Esophagus squamous epithelium (tissue), 4 donors: ENCODE results near the gene BSDC1.

Experiments
- POLR2A ChIP-seq, 4 donors: fragments of 450-650 bp; IDR thresholded peaks; one replicate each; pipeline ENCODE4 v1.6.1; 2017; ENCODE audit warnings: antibody characterized with exemption in 4 of 4, mild to moderate bottlenecking in 4 of 4, moderate library complexity in 3 of 4
- TF ChIP-seq, protein P1 (sequence below), 6 experiments: fragments of 450-650 bp in 4 of 6; fragments of 200-600 bp in 2 of 6; sonication (generic) in 2 of 6; IDR thresholded peaks; one replicate each; pipeline ENCODE4 v1.5.1; 2016 to 2019; ENCODE audit warnings: antibody characterized with exemption in 6 of 6, mild to moderate bottlenecking in 4 of 6, moderate library complexity in 4 of 6

DNA sequence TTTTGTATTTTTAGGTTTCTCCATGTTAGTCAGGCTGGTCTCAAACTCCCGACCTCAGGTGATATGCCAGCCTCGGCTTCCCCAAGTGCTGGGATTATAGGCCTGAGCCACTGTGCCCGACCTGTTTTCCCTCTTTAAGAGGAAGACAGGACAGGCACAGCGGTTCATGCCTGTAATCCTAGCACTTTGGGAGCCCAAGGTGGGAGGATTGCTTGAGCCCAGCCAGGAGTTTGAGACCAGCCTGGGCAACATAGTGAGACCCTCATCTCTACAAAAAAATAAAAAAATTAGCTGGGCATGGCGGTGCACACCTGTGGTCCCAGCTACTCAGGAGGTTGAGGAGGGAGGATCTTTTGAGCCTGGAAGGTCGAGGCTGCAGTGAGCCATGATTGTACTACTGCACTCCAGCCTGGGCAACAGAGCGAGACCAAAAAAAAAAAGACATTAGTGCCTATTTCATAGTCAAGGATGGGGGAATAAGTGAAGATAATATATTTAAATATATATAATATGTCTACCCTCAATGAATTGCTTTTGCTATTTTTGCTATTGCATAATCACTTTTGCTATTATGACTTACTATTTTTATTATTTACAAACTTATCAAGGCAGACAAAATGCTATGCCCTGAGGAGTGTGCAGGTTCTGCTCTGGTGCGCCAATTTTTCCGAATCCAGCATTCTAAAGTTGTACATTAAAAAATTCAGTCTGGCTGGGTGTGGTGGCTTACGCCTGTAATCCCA is 75.9 kb downstream of the BSDC1 start:
- TF ChIP-seq, protein P1, sequence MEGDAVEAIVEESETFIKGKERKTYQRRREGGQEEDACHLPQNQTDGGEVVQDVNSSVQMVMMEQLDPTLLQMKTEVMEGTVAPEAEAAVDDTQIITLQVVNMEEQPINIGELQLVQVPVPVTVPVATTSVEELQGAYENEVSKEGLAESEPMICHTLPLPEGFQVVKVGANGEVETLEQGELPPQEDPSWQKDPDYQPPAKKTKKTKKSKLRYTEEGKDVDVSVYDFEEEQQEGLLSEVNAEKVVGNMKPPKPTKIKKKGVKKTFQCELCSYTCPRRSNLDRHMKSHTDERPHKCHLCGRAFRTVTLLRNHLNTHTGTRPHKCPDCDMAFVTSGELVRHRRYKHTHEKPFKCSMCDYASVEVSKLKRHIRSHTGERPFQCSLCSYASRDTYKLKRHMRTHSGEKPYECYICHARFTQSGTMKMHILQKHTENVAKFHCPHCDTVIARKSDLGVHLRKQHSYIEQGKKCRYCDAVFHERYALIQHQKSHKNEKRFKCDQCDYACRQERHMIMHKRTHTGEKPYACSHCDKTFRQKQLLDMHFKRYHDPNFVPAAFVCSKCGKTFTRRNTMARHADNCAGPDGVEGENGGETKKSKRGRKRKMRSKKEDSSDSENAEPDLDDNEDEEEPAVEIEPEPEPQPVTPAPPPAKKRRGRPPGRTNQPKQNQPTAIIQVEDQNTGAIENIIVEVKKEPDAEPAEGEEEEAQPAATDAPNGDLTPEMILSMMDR (IDR thresholded peaks at IDR 0.05) = no peak
- no peak for TF ChIP-seq POLR2A (IDR thresholded peaks at IDR 0.05)
